ENCODE measurements around the gene ZNF573.
A peak's percentile ranks its signal among the peaks of the same experiment; 100 is the strongest.

ZNF573 gene

GRCh38 chr19:37692956-37693620 lies 86.3 kb downstream of the ZNF573 start:
- no peak for DNase-seq

- DNase-seq: peak; percentile 84 to 86
Measured at GRCh38 chr19:37691881-37692504, 87.4 kb downstream of the ZNF573 start.
